Astrocyte (in vitro differentiated cells and primary cell): ENCODE measurements around the gene LRRC36.

ENCODE experiments used
- CTCF ChIP-seq: IDR thresholded peaks from 2 replicates; pipeline ENCODE4 v1.5.1; 2011; ENCODE audit warnings: low read depth, mild to moderate bottlenecking, inconsistent platforms, low read length, moderate library complexity; ENCODE audit not compliant: insufficient read depth
- EZH2 ChIP-seq: IDR thresholded peaks from 2 replicates; pipeline ENCODE4 v1.6.1; 2012; ENCODE audit warnings: mild to moderate bottlenecking, low read length, inconsistent platforms; ENCODE audit not compliant: insufficient read depth

GRCh38 chr16:67296420-67296819 lies 30.2 kb upstream of the LRRC36 start:
- no peak for TF ChIP-seq CTCF
- no peak for TF ChIP-seq EZH2
